Adrenal gland (tissue), 12 donors: Measurements from ENCODE around the gene MAP3K20. TPM values are rescaled to one million over a fixed set of nuclear protein-coding genes. Genes with fewer than 3 reads are reported as not detected.
"Not testable (repeated sequence)": the region's sequence is repeated elsewhere in the genome, so short reads cannot be mapped to it uniquely, and the experiment has no call there.

ENCODE experiments used
- DNase-seq, 7 donors: peaks; one replicate each; pipeline ENCODE4 v3.0.0-alpha.2; 2019 to 2020
- H3K27ac ChIP-seq, 5 donors: fragments of 200-600 bp; sonication (generic) in 4 of 5; 1 replicate in 3 of 5; 2 replicates in 2 of 5; pipeline versions ENCODE4 v1.5.1 to v1.8.0; 2016 to 2020; ENCODE audit warnings: mild to moderate bottlenecking in 1 of 5
- H3K27me3 ChIP-seq: fragments of 200-600 bp; 2 replicates; pipeline ENCODE4 v1.8.0; 2021
- H3K36me3 ChIP-seq, 2 donors: fragments of 200-600 bp; replicated peaks in 1 of 2; 1 replicate in 1 of 2; 2 replicates in 1 of 2; pipeline versions ENCODE4 v1.5.1 to v1.8.0; 2018 to 2022
- H3K4me1 ChIP-seq, 2 donors: fragments of 200-600 bp; replicated peaks in 1 of 2; 1 replicate in 1 of 2; 2 replicates in 1 of 2; pipeline versions ENCODE4 v1.5.1 to v1.8.0; 2018 to 2021
- H3K4me3 ChIP-seq, 4 donors: fragments of 200-600 bp; sonication (generic) in 3 of 4; one replicate each; pipeline ENCODE4 v1.5.1; 2016 to 2018
- H3K9me3 ChIP-seq, 3 donors: fragments of 200-600 bp; sonication (generic) in 1 of 3; replicated peaks in 1 of 3; 1 replicate in 2 of 3; 2 replicates in 1 of 3; pipeline versions ENCODE4 v1.5.1 to v1.8.0; 2016 to 2021
- POLR2A ChIP-seq, 2 donors: fragments of 450-650 bp; IDR thresholded peaks; one replicate each; pipeline ENCODE4 v1.6.1; 2017; ENCODE audit warnings: antibody characterized with exemption in 2 of 2, mild to moderate bottlenecking in 2 of 2, moderate library complexity in 1 of 2
- WGBS, 4 donors: extraction: QIAGEN DNeasy Blood & Tissue Kit in 2 of 4; methylation state at CpG; one replicate each; pipeline versions ENCODE4 v1.1.5 to v1.1.7; 2013 to 2017; 5-methylcytosine and 5-hydroxymethylcytosine counted together
- intact Hi-C, 2 donors: fragments of 100-400 bp; cut with DNase I; formaldehyde crosslinking; loops; one replicate each; pipeline versions ENCODE4 v1.14.1 to v1.15.0; 2022 to 2023
- polyA plus RNA-seq, 3 donors: library from polyadenylated mRNA; stranded (reverse); fragments of 200-250 nt in 2 of 3; fragments of 350-450 nt in 1 of 3; fragmentation: Illumina TruSeq in 1 of 3; extraction: RNeasy Lipid Tissue Mini Kit (QIAGEN cat#74804) in 1 of 3; gene quantifications; one replicate each; pipeline ENCODE4 v1.2.3, GENCODE V29; 2013 to 2014
- total RNA-seq, 9 donors: library from RNA; depleted of rRNA in 4 of 9; stranded (reverse); fragments of >200 nt in 4 of 9; fragments of 120-200 nt in 1 of 9; fragmentation: NEBNext Ultra II Directional in 1 of 9; extraction: Animal tissue kit (Norgen Biotek cat#: 25700) in 1 of 9; gene quantifications; one replicate each; pipeline versions ENCODE4 v1.1.0 to v1.2.4, GENCODE V29; 2013 to 2023
- TF ChIP-seq, protein P1 (sequence below), 6 experiments: fragments of 450-650 bp in 4 of 6; fragments of 200-600 bp in 2 of 6; sonication (generic) in 1 of 6; IDR thresholded peaks; 1 replicate in 5 of 6; 2 replicates in 1 of 6; pipeline versions ENCODE4 v1.5.1 to v1.8.0; 2016 to 2021; ENCODE audit warnings: antibody characterized with exemption in 6 of 6, mild to moderate bottlenecking in 2 of 6, moderate library complexity in 1 of 6
- donor health status: healthy with polysubstance abuse.
- donor health status: Bipolar disorder and iron deficiency.
- donor health status: DM: yes; HTN: yes; CAD: no.
- donor health status: DM: no; HTN: no; CAD: no.
- donor health status: DM: no; HTN: no; CAD: no.
- donor health status: DM: yes; HTN: yes; CAD: no.

MAP3K20 gene
- total and polyA plus RNA-seq, 12 donors, result 8.1 to 54.2 (median 25.4) TPM

DNA sequence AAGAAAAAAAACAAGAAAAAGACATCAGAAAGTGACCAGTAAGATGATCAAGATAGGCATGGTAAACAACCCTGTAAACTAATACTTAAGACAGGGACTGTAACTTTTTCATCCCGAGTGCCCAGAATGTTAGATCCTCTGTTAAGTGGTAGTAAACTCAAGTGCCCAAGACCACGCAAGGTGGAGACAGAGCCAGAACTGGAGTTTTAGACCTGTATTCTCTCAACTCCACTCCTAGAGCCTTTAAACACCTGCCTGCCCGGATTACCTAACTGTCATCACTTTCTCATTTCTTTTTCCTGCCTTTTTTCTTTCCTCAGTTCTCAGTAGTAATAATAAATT lies 203.9 kb downstream of the MAP3K20 start:
- Histone ChIP-seq H3K36me3 (no peaks in the 10 kb centered on the region), H3K27ac (no peak overlapping the region), H3K9me3 (no peaks in the 10 kb centered on the region), H3K27me3 (no peaks in the 10 kb centered on the region), H3K4me3 (no peak overlapping the region), H3K4me1 (no peaks in the 10 kb centered on the region)
- TF ChIP-seq, protein P1, sequence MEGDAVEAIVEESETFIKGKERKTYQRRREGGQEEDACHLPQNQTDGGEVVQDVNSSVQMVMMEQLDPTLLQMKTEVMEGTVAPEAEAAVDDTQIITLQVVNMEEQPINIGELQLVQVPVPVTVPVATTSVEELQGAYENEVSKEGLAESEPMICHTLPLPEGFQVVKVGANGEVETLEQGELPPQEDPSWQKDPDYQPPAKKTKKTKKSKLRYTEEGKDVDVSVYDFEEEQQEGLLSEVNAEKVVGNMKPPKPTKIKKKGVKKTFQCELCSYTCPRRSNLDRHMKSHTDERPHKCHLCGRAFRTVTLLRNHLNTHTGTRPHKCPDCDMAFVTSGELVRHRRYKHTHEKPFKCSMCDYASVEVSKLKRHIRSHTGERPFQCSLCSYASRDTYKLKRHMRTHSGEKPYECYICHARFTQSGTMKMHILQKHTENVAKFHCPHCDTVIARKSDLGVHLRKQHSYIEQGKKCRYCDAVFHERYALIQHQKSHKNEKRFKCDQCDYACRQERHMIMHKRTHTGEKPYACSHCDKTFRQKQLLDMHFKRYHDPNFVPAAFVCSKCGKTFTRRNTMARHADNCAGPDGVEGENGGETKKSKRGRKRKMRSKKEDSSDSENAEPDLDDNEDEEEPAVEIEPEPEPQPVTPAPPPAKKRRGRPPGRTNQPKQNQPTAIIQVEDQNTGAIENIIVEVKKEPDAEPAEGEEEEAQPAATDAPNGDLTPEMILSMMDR (IDR thresholded peaks at IDR 0.05), result no peak
- TF ChIP-seq POLR2A (IDR thresholded peaks at IDR 0.05), result no peak
- 71 to 81% (median 78%) methylated on average over 3 of the region's 3 CpGs for WGBS, 4 donors
- DNase-seq, result no peak
- intact Hi-C loops, result no loop called here

DNA sequence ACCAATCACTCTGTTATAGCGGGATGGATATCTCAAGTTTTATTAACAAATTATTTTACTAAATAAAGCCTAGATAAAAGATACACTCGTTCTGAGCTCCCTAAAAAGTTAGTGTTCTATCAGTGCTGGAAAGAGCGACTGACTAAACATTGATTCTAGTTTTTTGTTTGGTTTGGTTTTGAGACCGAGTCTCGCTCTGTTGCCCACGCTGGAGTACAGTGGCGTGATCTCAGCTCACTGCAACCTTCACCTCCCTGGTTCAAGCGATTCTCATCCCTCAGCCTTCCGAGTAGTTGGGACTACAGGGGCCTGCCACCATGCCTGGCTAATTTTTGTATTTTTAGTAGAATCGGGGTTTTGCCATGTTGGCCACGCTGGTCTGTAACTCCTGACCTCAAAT lies 205.2 kb downstream of the MAP3K20 start:
- TF ChIP-seq, protein P1 (IDR thresholded peaks at IDR 0.05), result no peak
- TF ChIP-seq POLR2A (IDR thresholded peaks at IDR 0.05), result no peak
- DNase-seq, result no peak
- Histone ChIP-seq H3K9me3 (no peaks in the 10 kb centered on the region), H3K4me1 (no peaks in the 10 kb centered on the region), H3K27me3 (no peaks in the 10 kb centered on the region), H3K27ac (no peak overlapping the region), H3K4me3 (no peak overlapping the region), H3K36me3 (no peaks in the 10 kb centered on the region)
- intact Hi-C loops, result no loop called here
- 86 to 91% (median 89%) methylated on average over 11 of the region's 11 CpGs for WGBS, 4 donors

DNA sequence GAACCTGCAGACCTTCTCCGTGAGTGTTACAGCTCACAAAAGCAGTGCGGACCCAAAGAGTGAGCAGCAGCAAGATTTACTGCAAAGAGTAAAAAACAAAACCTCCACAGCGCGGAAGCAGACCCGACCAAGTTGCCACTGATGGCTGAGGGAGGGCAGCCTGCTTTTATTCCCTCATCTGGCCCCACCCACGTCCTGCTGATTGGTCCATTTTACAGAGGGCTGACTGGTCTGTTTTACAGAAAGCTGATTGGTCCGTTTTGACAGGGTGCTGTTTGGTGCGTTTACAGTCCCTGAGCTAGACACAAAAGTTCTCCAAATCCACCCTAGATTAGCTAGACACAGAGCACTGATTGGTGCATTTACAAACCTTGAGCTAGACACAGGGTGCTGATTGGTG lies 206.3 kb downstream of the MAP3K20 start:
- 80 to 91% (median 86%) methylated on average over 8 of the region's 8 CpGs for WGBS, 4 donors
- intact Hi-C loops, H3K27ac ChIP-seq: not testable (repeated sequence)

DNA sequence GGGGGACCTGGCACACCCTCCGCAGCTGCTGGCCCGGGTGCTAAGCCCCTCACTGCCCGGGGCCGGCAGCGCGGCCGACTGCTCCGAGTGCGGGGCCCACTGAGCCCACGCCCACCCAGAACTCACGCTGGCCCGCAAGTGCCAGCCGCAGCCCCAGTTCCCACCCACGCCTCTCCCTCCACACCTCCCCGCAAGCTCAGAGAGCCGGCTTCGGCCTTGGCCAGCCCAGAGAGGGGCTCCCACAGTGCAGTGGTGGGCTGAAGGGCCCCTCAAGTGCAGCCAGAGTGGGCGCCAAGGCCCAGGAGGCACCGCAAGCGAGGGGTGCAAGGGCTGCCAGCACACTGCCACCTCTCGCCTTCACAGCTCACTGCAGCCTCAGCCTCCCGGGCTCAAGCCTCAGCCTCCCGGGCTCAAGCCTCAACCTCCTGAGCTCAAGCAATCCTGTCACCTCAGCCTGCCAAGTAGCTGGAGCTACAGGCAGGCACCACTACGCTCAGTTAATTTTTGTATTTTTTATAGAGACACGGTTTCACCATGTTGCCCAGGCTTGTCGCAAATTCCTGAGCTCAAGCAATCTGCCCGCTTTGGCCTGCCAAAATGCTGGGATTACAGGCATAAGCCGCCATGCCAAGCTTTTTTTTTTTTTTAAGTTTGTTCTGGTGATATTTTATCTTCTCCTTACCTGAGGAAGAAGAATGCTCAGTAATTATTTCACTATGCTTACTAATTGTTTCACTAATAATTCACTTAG lies 207.3 kb downstream of the MAP3K20 start:
- Histone ChIP-seq H3K27me3 (no peaks in the 10 kb centered on the region), H3K4me3 (no peak overlapping the region), H3K36me3 (no peaks in the 10 kb centered on the region), H3K9me3 (no peaks in the 10 kb centered on the region), H3K4me1 (no peaks in the 10 kb centered on the region), H3K27ac (no peak overlapping the region)
- WGBS, 4 donors, result 90 to 98% (median 91%) methylated on average over 18 to 28 of the region's 28 CpGs
- TF ChIP-seq POLR2A (IDR thresholded peaks at IDR 0.05), result no peak
- TF ChIP-seq, protein P1 (IDR thresholded peaks at IDR 0.05), result no peak
- intact Hi-C loops, result no loop called here
- no peak for DNase-seq

More for the DNA sequence above, 206.3 kb downstream of the MAP3K20 start:
- not testable (repeated sequence) for DNase-seq, H3K4me3 ChIP-seq, H3K36me3 ChIP-seq, H3K9me3 ChIP-seq, H3K4me1 ChIP-seq, H3K27me3 ChIP-seq
